Spleen (tissue), 7 donors: Measurements from ENCODE around the gene F8.
"Not testable (repeated sequence)": the region's sequence is repeated elsewhere in the genome, so short reads cannot be mapped to it uniquely, and the experiment has no call there.

Experiments
- CTCF ChIP-seq, 11 experiments: fragments of 200-600 bp in 7 of 11; fragments of 450-650 bp in 4 of 11; sonication (generic) in 4 of 11; IDR thresholded peaks in 8 of 11; conservative IDR thresholded peaks in 3 of 11; 1 replicate in 7 of 11; 2 replicates in 4 of 11; pipeline versions ENCODE4 v1.4.0 to v1.8.0; 2016 to 2021; ENCODE audit warnings: antibody characterized with exemption in 11 of 11, inconsistent platforms in 4 of 11, mild to moderate bottlenecking in 1 of 11
- POLR2A ChIP-seq, 3 donors: fragments of 450-650 bp; IDR thresholded peaks; one replicate each; pipeline ENCODE4 v1.5.1; 2017; ENCODE audit warnings: antibody characterized with exemption in 3 of 3, mild to moderate bottlenecking in 1 of 3
- POLR2AphosphoS5 ChIP-seq, 3 donors: sonication (generic); formaldehyde crosslinking; IDR thresholded peaks; one replicate each; pipeline ENCODE4 v1.5.1; 2017; ENCODE audit warnings: antibody characterized with exemption in 3 of 3
- donor health status: DM: no; HTN: no; CAD: no; lungs with moderate emphysema.
- donor health status: DM: no; HTN: no; CAD: no.
- donor health status: DM: no; HTN: no; CAD: no.

- not testable (repeated sequence) for TF ChIP-seq CTCF (IDR thresholded peaks at IDR 0.05 in 8 of 11, conservative IDR thresholded peaks at IDR 0.05 in 3 of 11); POLR2AphosphoS5 (IDR thresholded peaks at IDR 0.05); POLR2A (IDR thresholded peaks at IDR 0.05)
Measured at GRCh38 chrX:155008578-155008977, 13.9 kb downstream of the F8 start.
